GM21447 (cell line): ENCODE results near the gene TMEM181.

Source experiments
- ATAC-seq: cut with Tn5 transposase; IDR thresholded peaks from one replicate; pipeline ENCODE4 v1.9.1; 2021; ENCODE audit not compliant: unreplicated experiment

The TMEM181 gene

DNA sequence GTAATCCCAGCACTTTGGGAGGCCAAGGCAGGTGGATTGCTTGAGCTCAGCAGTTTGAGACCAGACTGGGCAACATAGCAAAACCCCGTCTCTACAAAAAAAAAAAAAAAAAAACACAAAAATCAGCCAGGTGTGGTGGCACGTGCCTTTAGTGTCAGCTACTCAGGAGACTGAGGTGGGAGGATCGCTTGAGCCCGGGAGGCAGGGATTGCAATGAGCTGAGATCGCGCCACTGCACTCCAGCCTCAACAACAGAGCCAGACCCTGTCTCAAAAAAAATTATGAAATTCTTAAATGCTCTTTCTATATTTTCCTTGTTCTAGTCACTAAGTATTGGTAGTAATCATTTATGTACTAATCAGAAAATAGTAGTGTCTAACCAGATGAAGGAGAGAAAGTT lies 120.6 kb downstream of the TMEM181 start:
- ATAC-seq: no peak

DNA sequence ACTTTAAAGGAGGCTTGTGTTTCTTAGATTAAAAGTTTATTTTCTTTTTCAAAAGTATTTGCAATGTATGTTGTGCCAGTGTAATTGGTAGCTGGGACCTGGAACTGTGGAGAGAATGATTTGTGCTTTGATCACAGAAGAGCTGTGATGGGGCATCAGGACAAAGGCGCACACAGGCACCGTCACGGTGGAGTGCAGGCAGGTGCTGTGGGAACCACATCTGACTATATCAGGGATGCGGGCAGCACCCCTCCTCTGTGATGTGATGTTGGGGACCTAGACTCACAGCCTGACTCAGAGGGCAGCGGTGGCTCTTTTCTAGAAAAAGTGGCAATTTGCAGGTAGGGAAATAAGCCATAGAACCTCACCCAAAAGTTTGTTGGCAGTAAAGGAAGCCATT lies 124.4 kb downstream of the TMEM181 start:
- no peak for ATAC-seq

DNA sequence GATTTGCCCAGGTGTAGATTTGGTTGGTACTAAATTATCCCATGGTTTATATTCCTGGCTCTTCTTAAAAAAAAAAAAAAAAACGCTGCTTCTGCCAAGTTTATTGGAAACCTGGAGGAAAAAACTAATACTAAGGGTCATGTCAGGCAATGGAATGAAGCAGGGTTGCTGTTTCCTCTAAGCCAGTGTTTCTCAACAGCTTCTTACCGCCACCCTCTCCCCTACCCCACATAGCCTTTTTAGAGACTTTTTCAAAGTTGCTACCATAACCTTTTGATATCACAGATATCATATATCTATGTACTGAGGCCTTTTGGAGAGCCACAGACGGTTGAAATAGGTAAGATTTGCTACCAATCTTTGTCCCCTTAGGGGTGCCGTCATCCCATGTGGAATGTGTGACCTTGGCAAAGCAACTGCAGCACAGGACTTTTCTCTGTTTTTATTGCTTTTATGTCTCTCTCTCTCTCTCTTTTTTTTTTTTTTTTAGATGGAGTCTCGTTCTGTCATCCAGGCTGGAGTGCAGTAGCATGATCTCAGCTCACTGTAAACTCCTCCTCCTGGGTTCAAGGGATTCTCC lies 124.9 kb downstream of the TMEM181 start:
- no peak for ATAC-seq
